LNCAP (cell line): ENCODE measurements around the gene SUGT1.

ENCODE experiments used
- TF ChIP-seq, protein P1 (sequence below): fragments of 450-650 bp; IDR thresholded peaks from 2 replicates; pipeline ENCODE4 v1.5.1; 2017; ENCODE audit warnings: mild to moderate bottlenecking

Gene SUGT1

DNA sequence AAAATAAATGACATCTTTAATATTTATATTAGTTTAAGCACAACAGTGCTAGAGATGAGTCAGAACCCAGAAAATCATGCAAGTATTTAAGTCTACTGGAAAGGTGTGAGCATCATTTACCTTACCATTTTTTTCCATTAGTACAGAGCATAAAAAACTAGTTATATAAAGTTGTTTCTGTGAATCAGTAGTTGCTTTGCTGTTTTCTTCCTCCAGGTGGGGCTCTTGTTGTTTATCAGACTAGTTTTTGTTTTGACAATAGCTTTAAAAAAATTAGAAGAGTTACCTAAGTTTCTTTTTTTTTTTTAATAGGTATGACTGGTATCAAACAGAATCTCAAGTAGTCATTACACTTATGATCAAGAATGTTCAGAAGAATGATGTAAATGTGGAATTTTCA, 12.7 kb downstream of the SUGT1 start:
- TF ChIP-seq, protein P1, sequence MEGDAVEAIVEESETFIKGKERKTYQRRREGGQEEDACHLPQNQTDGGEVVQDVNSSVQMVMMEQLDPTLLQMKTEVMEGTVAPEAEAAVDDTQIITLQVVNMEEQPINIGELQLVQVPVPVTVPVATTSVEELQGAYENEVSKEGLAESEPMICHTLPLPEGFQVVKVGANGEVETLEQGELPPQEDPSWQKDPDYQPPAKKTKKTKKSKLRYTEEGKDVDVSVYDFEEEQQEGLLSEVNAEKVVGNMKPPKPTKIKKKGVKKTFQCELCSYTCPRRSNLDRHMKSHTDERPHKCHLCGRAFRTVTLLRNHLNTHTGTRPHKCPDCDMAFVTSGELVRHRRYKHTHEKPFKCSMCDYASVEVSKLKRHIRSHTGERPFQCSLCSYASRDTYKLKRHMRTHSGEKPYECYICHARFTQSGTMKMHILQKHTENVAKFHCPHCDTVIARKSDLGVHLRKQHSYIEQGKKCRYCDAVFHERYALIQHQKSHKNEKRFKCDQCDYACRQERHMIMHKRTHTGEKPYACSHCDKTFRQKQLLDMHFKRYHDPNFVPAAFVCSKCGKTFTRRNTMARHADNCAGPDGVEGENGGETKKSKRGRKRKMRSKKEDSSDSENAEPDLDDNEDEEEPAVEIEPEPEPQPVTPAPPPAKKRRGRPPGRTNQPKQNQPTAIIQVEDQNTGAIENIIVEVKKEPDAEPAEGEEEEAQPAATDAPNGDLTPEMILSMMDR: peak; percentile 61

DNA sequence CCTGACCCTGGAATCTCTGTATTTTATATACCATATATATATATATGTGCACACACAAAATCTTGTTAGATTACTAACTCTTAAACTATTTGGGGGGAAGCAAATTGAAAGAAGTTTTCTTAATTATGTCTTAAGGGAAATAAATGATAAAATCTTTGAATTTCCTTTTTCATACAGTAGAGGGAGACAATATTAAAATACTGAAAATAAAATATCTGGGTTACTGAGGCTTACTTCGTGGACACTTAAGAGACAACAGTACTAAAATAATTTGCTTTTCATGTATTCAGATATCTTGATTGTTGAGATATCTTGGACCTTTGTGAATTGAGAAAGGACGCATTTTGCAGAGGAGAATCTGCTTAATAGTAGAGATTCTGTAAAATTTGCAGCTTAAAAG, 17.0 kb downstream of the SUGT1 start:
- TF ChIP-seq, protein P1: peak; percentile 32; the same call in 1 of the 2 replicates

DNA sequence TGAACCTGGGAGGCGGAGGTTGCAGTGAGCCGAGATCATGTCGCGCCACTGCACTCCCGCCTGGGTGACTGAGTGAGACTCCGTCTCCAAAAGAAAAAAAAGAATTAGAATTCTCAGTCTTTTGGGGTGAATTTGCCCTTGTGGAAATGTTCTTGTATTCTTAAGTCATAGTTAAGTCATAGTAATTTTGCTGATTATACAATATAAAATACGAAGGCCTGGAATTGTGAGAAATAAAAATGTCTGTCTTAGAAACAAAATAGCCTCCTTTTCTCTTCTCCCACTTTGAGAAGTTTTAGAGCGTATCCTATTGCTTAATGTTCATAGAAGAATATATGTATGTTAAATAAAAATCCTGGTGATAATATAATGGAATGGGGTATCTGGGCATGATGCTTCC, 18.1 kb downstream of the SUGT1 start:
- TF ChIP-seq, protein P1: no peak

DNA sequence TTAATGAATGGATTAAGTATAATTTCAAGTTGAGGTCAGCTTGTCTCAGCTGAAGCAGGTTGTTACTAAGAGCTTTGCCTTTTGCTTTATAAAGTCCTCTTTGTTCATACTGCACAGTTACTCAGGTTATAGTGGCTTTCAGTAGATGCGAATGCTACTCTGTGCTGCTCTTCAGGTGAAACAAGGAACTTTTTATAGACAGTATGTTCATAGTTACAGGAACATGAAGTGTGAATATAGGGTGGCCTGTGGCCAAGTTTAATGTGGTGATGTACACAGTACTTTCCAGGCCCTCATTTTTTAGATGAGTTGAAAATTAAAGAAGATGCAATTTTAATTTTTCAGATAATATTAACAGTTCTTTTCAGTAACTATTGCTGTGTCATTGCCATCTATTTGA, 20.8 kb downstream of the SUGT1 start:
- TF ChIP-seq, protein P1: no peak

DNA sequence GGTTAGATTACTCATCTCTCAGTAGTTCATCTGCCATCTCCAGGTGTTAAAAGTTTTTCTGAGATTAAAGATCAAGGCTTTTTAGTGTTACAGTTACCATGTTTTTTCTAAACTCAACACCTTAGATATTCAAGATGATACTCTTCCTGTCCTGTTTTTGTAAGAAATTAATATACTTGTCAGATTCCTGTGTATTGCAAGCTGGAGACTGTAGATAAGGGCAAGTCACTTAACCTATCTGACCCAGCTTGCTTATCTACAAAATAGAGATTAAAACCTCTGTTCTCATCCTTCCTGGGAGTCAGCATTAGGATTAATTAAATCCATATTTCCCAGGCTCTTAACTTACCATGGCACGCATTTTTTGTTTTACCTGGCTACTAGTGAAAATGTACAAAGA, 25.2 kb downstream of the SUGT1 start:
- TF ChIP-seq, protein P1: no peak

DNA sequence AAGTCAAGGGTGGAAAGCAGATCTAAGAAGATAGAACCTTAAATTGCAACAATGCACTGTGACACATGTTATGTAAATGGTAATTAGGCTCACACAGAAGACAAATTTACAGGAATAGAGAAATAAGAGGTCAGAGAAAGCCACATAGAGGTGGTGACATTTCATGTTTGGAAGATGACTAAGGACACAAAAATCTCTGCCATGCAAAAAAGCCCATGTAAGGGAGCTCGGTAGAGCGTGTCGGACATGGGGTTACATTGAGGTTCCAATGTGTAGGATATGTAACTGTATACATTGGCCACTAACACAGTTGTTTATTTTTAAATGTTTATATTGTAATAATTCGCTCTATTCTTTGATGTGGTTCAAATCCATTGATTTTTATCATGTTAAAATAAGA, 33.7 kb downstream of the SUGT1 start:
- TF ChIP-seq, protein P1: no peak

DNA sequence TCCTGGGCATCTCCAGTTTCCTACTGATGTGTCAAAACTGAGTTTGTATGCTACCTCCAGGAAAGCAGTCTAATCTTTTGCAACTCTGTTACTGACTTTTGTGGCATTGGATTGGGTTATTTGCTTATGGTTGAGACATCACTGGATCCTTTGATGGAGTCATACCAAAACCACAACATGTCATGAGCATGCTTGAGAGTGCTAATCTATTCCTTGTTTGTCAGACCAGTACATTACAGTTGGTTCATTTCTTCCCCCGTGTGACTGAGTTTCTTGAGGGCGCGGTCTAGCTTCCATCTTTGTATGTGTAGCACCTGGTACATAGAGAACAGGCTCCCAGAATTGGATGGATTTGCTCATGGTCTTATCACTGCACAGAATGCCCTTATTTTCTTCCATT, 43.2 kb downstream of the SUGT1 start:
- TF ChIP-seq, protein P1: no peak

DNA sequence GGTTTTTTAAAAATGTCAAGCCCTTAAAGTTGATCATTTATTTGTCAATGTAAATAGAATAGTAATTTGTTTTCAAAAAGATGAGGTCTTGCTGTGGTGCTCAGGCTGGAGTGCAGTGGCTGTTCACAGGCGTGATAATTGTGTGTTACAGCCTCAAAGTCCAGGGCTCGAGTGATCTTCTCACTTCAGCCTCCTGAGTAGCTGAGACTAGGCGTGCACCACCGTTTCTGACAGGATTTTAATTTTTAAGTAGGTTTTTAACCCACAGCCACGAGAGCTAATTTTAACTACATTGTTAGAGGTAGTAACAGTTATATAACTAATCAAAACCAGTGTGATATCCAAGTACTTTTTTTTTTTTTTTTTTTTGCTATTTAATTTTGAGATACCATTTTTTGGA, 43.9 kb downstream of the SUGT1 start:
- TF ChIP-seq, protein P1: no peak
